GM12874 (cell line): ENCODE measurements around the gene RAC3.

Source experiments
- CTCF ChIP-seq: IDR thresholded peaks from 2 replicates; pipeline ENCODE4 v1.5.1; 2011; ENCODE audit warnings: low read depth, mild to moderate bottlenecking, control low read depth, low read length, moderate library complexity; ENCODE audit not compliant: insufficient read depth

The RAC3 gene

DNA sequence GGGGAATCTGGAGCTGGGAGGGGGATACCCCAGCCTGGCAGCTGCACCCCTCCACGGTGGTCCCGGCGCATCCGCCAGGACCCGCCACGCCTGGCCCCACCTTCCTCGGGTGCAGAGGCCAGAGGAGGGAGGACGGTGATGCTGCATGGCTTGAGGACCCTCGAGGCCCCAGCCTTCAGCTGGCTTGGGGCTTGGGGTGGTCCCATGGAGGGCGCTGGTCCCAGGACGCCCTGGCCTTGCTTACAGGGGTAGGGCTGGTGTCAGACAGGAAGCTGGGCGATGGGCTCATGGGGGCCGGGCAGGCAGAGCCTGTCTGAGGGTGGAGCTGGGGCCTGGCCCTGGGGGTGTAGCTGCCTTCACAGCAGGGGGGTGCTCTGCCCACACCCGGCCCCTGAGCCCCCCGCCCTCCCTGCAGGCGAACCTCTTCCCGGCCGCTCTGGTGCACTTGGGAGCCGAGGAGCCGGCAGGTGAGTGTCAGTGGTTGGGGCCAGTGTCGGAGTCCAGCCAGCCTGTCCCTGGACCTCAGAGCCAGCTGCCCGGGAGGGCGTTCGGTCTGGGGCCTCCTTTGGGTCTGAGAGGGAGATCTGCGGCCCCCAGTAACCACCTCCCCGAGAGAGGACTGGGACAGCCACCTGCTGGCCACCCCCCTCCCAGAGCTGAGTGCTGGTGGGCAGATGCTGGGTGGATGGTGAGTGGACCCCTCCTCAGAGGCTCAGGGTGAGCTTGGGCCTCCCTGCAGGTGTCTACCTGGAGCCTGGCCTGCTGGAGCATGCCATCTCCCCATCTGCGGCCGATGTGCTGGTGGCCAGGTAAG lies 15.2 kb upstream of the RAC3 start:
- TF ChIP-seq CTCF, result no peak

DNA sequence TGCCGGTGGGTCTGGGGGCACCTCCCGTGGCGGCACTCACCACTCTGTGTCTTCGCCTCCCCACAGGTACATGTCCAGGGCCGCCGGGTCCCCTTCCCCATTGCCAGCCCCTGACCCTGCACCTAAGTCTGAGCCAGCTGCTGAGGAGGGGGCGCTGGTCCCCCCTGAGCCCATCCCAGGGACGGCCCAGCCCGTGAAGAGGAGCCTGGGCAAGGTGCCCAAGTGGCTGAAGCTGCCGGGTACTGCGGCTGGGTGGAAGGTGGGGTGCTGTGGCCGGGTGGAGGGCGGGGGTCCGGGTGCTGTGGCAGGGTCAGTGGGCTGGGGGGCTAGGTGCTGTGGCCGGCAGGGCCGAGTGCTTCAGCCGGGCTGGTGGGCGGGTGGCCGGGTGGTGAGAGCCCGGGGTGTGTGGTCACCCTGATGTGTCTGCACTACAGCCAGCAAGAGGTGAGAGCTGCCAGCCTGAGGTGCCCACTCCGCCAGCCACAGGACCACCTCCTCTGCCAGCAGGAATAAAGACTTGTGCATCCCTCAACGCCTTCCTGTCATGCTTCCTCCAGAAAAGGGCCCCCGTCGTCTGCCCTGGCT lies 14.5 kb upstream of the RAC3 start:
- TF ChIP-seq CTCF, result no peak

DNA sequence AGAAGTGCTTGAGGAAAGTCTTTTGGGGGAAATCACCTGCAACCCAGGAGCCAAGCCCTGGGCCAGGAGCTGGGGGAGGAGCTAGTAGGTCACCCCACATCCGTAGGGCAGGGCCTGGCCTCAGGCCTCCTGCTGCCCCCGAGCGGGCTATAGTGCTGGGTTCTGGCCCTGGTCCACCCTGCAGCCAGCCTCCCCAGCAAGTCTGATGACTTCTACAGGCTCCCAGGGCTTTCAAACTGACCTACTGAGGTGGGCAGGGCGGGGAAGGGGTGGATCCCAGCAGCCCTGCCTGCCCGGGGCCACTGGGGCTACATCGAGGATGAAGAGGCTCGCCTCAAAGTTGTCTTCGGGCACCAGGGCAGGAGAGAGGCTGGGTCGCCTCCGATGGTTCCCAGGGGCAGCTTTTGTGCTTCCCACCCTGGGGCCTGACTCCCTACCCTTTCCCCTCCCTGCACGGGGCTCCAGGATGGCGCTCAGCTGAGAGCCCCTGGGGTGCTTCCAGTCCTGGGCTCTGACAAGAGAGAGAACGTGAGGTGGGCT lies 13.8 kb upstream of the RAC3 start:
- no peak for TF ChIP-seq CTCF

DNA sequence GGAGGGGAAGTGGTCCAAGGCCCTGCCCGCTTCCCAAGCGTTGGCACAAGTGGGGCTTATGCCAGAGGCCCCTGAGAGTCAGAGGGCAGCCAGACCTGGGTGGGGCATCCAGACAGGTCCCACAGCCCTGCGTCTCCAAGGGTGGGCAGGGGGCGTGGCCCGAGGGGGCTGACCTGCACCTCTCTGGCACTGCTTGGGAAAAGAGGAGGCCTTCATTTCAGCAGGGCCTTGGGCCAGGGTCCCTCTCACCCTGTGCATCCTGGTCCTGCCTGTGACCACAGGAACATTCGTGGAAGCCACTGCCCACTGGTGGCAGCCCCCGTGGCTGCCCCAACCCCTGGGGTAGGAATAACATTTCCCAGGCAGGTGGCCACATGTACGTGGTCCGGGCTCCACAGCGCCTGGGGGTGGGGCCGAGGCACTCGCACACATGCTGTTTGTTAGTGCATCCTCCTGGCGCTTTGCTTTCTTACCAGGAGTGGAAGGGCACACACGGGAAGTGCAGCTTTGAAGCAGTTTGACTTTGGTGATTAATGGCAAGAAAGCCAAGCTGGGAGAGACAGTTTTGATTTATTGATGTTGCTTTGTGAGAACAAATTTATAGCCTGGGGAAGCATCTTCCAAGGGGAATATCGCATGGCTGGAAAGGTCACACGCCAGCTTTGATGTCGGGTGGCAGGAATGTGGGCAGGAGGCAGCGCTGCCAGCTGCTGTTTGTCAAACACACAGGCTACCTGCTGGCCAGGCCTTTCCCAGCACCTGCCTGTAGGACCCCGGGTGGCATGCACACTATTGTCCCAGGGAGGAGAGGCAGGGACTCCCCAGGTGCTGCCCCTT lies 13.1 kb upstream of the RAC3 start:
- no peak for TF ChIP-seq CTCF

DNA sequence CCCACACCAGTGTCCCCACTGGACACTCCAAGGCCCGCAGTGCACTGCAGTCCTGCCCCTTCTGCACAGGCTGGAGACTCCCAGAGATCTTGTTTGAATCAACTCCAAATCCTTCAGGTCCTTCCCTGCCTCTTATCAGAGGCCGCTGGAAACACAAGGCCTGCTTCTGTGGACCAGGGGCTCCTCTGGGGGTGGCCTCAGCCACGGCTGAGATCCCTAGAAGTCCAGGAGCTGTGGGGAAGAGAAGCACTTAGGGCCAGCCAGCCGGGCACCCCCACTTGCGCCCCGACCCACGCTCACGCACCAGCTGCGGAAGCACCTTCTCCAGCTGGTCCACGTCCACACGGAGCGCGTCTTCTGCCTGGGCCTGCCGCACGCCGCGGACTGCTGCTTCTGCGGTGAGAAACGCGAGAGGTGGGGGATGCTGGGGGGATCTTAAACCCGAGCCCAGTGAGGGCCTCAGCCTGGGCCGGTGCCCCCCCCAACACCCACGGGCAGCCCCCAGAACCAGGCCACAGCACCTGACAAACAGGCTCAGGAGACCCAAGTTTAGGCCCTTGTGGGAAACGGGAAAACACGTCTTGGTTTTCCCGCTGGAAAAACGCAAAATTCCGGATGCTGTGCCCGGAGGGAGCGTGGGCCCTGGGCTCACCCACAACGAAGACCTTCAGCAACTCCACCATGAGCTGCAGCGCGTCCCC lies 12.3 kb upstream of the RAC3 start:
- TF ChIP-seq CTCF, result no peak

DNA sequence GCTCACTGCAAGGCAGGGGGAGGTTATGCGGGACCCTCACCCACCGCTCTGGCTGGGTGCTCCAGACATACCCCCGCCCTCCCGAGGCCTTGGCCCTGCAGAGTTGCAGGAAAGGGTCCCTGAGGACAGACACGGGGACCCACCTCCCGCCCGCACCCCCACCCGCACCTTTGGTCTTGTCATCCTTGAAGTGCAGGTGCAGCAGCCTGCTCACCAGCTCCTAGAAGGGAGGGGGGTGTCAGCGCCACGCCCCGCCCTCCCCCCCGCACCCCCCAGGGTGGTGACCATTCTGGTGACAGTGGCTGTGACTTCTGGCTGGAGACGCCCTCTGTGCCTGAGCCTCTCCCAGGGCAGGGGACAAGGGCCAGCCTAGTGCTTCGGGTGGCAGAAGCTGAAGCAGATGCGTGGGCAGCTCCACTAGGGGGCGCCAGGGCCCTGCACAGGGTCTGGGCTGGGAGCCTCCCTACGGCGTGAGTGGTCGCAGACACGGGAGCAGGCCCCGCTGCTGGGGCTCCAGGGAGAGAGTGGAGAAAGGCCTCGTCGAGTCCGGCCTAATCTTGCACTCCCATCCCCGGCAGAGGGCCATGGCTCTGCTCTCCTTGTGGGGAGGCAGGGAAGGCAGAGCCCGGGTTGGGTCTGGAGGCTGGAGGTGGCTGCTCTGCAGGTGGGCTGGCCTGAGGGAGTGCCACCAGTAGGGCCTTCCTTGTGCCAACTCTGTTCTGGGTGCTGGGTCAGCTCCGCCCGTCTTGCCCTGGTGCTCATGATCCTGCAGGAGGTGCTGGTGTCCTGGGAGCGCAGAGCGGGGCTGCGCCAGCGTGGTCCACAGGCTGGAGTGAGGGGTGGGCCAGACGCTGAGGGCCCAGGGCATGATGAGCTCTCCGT lies 11.5 kb upstream of the RAC3 start:
- peak; percentile 94 for TF ChIP-seq CTCF
